ENCODE measurements around the gene FANCI. TPM values are rescaled to one million over a fixed set of nuclear protein-coding genes. Genes with fewer than 3 reads are reported as not detected.

Gene FANCI
- total RNA-seq, 1 experiment from 2014 or later = 163 TPM

GRCh38 chr15:89307791-89308190, 64.0 kb downstream of the FANCI start:
- no peak overlapping the region for H3K4me3 ChIP-seq (ENCODE audit: low read depth, low read length, poor library complexity, severe bottlenecking)
- H3K9me3 ChIP-seq (ENCODE audit: low read depth, low read length, poor library complexity, severe bottlenecking) = no peaks in the 10 kb centered on the region
- intact Hi-C loops (cut with micrococcal nuclease; ENCODE audit: unreplicated experiment) = no loop called here
- peaks cover 79% of the 10 kb centered on the region for H3K36me3 ChIP-seq (ENCODE audit: insufficient read depth, low read length, poor library complexity, severe bottlenecking)
- POLR2A ChIA-PET (ENCODE audit: low non-redundant PET) = no interaction called here
- no peak for DNase-seq (ENCODE audit: low spot score)
- no peaks in the 10 kb centered on the region for H3K27me3 ChIP-seq (replicated peaks; ENCODE audit: insufficient read depth, low read depth, low read length, poor library complexity)
- BruUV-seq (replicated peaks) = no TSS peak
- no peaks in the 10 kb centered on the region for H3K4me1 ChIP-seq (ENCODE audit: insufficient read depth, low read length, poor library complexity, severe bottlenecking)
- CTCF ChIA-PET = no interaction called here
- TF ChIP-seq CTCF (conservative IDR thresholded peaks at IDR 0.05; ENCODE audit: low read depth, low read length) (no peak), EZH2 (IDR thresholded peaks at IDR 0.05; ENCODE audit: borderline replicate concordance, low read depth, low read length, poor library complexity, severe bottlenecking) (no peak)
- no peak overlapping the region for H3K27ac ChIP-seq (ENCODE audit: low read depth, low read length, poor library complexity, severe bottlenecking)

- intact Hi-C loops (cut with micrococcal nuclease; ENCODE audit: unreplicated experiment) = no loop called here
- TF ChIP-seq EZH2 (IDR thresholded peaks at IDR 0.05; ENCODE audit: borderline replicate concordance, low read depth, low read length, poor library complexity, severe bottlenecking) (no peak), CTCF (conservative IDR thresholded peaks at IDR 0.05; ENCODE audit: low read depth, low read length) (no peak)
- Histone ChIP-seq H3K4me3 (ENCODE audit: low read depth, low read length, poor library complexity, severe bottlenecking) (no peak overlapping the region), H3K27me3 (replicated peaks; ENCODE audit: insufficient read depth, low read depth, low read length, poor library complexity) (no peaks in the 10 kb centered on the region), H3K36me3 (ENCODE audit: insufficient read depth, low read length, poor library complexity, severe bottlenecking) (peaks cover 82% of the 10 kb centered on the region), H3K9me3 (ENCODE audit: low read depth, low read length, poor library complexity, severe bottlenecking) (no peaks in the 10 kb centered on the region), H3K27ac (ENCODE audit: low read depth, low read length, poor library complexity, severe bottlenecking) (no peak overlapping the region), H3K4me1 (ENCODE audit: insufficient read depth, low read length, poor library complexity, severe bottlenecking) (no peaks in the 10 kb centered on the region)
- no peak for DNase-seq (ENCODE audit: low spot score)
- ChIA-PET CTCF (no interaction called here), POLR2A (ENCODE audit: low non-redundant PET) (no interaction called here)
- no TSS peak for BruUV-seq (replicated peaks)
These were observed 64.5 kb downstream of the FANCI start for GRCh38 chr15:89308236-89308635.

- no TSS peak for BruUV-seq (replicated peaks)
- ChIA-PET POLR2A (ENCODE audit: low non-redundant PET) (no interaction called here), CTCF (no interaction called here)
- TF ChIP-seq EZH2 (IDR thresholded peaks at IDR 0.05; ENCODE audit: borderline replicate concordance, low read depth, low read length, poor library complexity, severe bottlenecking) (no peak), CTCF (conservative IDR thresholded peaks at IDR 0.05; ENCODE audit: low read depth, low read length) (no peak)
- peaks cover 86% of the 10 kb centered on the region for H3K36me3 ChIP-seq (ENCODE audit: insufficient read depth, low read length, poor library complexity, severe bottlenecking)
- no peak overlapping the region for H3K27ac ChIP-seq (ENCODE audit: low read depth, low read length, poor library complexity, severe bottlenecking)
- no peak overlapping the region for H3K4me3 ChIP-seq (ENCODE audit: low read depth, low read length, poor library complexity, severe bottlenecking)
- H3K4me1 ChIP-seq (ENCODE audit: insufficient read depth, low read length, poor library complexity, severe bottlenecking) = no peaks in the 10 kb centered on the region
- no peaks in the 10 kb centered on the region for H3K9me3 ChIP-seq (ENCODE audit: low read depth, low read length, poor library complexity, severe bottlenecking)
- no peak for DNase-seq (ENCODE audit: low spot score)
- intact Hi-C loops (cut with micrococcal nuclease; ENCODE audit: unreplicated experiment) = loop anchor here (5.0 kb wide), 1 partner anchor 103 kb away; no protein-coding TSS in a partner anchor
- H3K27me3 ChIP-seq (replicated peaks; ENCODE audit: insufficient read depth, low read depth, low read length, poor library complexity) = no peaks in the 10 kb centered on the region
These were observed 66.2 kb downstream of the FANCI start for GRCh38 chr15:89309993-89310392.
